ENCODE results near the gene TWIST2. TPM values are rescaled to one million over a fixed set of nuclear protein-coding genes. Genes with fewer than 3 reads are reported as not detected.

Gene TWIST2
- total RNA-seq, 1 experiment from 2014 or later: 0.22 TPM

DNA sequence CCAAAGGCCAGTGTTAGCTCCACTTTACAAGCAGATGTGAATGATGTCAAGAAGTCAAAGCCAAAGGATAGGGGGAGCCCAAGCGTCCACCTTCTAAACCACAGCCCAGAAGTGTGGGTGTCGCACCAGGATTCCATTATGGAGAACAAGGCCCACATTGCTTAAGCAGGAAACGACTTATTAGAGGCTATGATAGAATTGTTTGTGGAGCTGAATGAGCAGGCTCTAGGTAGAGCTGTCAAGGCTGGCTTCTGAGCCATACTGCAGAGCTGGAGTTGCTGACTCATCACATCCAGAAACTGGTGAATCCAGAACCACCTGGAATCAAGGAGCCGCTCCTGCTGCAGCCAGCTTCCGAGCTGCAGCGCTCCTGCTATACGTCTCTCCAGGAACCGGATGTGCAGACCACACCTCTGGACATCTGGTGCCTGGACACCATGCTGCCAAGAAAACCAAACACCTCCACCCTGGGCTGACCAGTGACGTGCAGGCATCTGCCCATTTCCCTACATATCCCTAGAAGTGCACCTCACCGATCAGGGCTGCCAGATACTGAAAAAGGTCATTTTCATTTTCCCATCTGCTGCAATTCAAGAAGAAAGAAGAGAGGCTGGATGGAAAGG lies 6.2 kb upstream of the TWIST2 start:
- peaks cover 26% of the 10 kb centered on the region for H3K27me3 ChIP-seq (ENCODE audit: insufficient read depth, low read length)
- no peak overlapping the region for H3K27ac ChIP-seq (ENCODE audit: insufficient read length, low read depth, low read length)
- H4K5ac ChIP-seq (ENCODE audit: insufficient read length, low read depth, low read length): no peak overlapping the region
- H3K9me3 ChIP-seq (ENCODE audit: control insufficient read depth, low read depth, low read length): no peaks in the 10 kb centered on the region
- no peak overlapping the region for H3K9ac ChIP-seq (ENCODE audit: extremely low read depth, insufficient read length, low read length)
- no peaks in the 10 kb centered on the region for H4K20me1 ChIP-seq (ENCODE audit: control insufficient read depth, insufficient read depth, insufficient read length)
- Mint-ChIP-seq H3K4me3 (no peak overlapping the region), H3K9me3 (peaks cover 0 to 7% of the 10 kb centered on the region in 2 experiments; a peak in 2 of 5 replicates), H3K4me1 (peaks cover 4 to 6% of the 10 kb centered on the region in 2 experiments; a peak in 1 of 4 replicates), H3K27ac (no peak overlapping the region), H3K27me3 (ENCODE audit: low read depth) (peaks cover 68% of the 10 kb centered on the region), H3K36me3 (ENCODE audit: insufficient read depth in 1 of 3, low read depth in 3 of 3) (no peaks in the 10 kb centered on the region; a peak in 1 of 7 replicates)
- TF ChIP-seq, protein P1, sequence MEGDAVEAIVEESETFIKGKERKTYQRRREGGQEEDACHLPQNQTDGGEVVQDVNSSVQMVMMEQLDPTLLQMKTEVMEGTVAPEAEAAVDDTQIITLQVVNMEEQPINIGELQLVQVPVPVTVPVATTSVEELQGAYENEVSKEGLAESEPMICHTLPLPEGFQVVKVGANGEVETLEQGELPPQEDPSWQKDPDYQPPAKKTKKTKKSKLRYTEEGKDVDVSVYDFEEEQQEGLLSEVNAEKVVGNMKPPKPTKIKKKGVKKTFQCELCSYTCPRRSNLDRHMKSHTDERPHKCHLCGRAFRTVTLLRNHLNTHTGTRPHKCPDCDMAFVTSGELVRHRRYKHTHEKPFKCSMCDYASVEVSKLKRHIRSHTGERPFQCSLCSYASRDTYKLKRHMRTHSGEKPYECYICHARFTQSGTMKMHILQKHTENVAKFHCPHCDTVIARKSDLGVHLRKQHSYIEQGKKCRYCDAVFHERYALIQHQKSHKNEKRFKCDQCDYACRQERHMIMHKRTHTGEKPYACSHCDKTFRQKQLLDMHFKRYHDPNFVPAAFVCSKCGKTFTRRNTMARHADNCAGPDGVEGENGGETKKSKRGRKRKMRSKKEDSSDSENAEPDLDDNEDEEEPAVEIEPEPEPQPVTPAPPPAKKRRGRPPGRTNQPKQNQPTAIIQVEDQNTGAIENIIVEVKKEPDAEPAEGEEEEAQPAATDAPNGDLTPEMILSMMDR (conservative IDR thresholded peaks at IDR 0.05): no peak; the same call in 2 of the 3 replicates
- H3K4me2 ChIP-seq (ENCODE audit: insufficient read depth, insufficient read length, low read length): no peak overlapping the region
- H3K4ac ChIP-seq (ENCODE audit: low read depth, low read length): no peak overlapping the region
- no peak overlapping the region for H2AFZ ChIP-seq (ENCODE audit: low read length)
- H3K23me2 ChIP-seq (ENCODE audit: insufficient read length, low read depth, low read length, poor library complexity, severe bottlenecking): peaks cover 6% of the 10 kb centered on the region
- no peak overlapping the region for H2BK5ac ChIP-seq (ENCODE audit: insufficient read length, low read length)
- H3K56ac ChIP-seq (ENCODE audit: insufficient read length, low read depth, low read length): no peak overlapping the region
- no peak overlapping the region for H3K18ac ChIP-seq (ENCODE audit: insufficient read length, low read depth, low read length)
- no peak overlapping the region for H3K23ac ChIP-seq (ENCODE audit: insufficient read length, low read depth, low read length)
- no peak overlapping the region for H2AK5ac ChIP-seq (ENCODE audit: insufficient read length, low read length)
- no peak overlapping the region for H2BK20ac ChIP-seq (ENCODE audit: low read depth, low read length, poor library complexity, severe bottlenecking)
- no peak for DNase-seq
- no peak overlapping the region for H3K14ac ChIP-seq (ENCODE audit: insufficient read depth, low read length)
- H2BK12ac ChIP-seq (ENCODE audit: insufficient read length, low read depth, low read length): no peak overlapping the region
- H3K79me1 ChIP-seq (ENCODE audit: insufficient read depth, low read depth, low read length, poor library complexity, severe bottlenecking): no peaks in the 10 kb centered on the region
- H4K8ac ChIP-seq (replicated peaks; ENCODE audit: insufficient read length, low read depth, low read length): no peak overlapping the region
- no peak overlapping the region for H4K91ac ChIP-seq (ENCODE audit: insufficient read length, low read depth, low read length)
- no peak overlapping the region for H2BK120ac ChIP-seq (ENCODE audit: low read depth, low read length, poor library complexity, severe bottlenecking)
- WGBS (ENCODE audit: extremely low coverage, insufficient read length, low lambda C conversion rate): no CpG with 5 or more reads among the region's 10 CpGs
- no peak overlapping the region for H3T11ph ChIP-seq (ENCODE audit: low read length)
- H3K79me2 ChIP-seq (ENCODE audit: insufficient read depth, low read length): no peaks in the 10 kb centered on the region
- H3K4me1 ChIP-seq (ENCODE audit: insufficient read depth, low read length): peaks cover 4% of the 10 kb centered on the region; the same call in 1 of the 2 replicates
- no peak overlapping the region for H2BK15ac ChIP-seq (ENCODE audit: low read depth, low read length)

All from H9 (cell line).